COLO668 (cell line): ENCODE measurements around the gene SSX4.
"Not testable (repeated sequence)": the region's sequence is repeated elsewhere in the genome, so short reads cannot be mapped to it uniquely, and the experiment has no call there.

Experiments
- DNase-seq: peaks from one replicate; lab custom pipeline; 2025; ENCODE audit not compliant: unreplicated experiment; lab: John Stamatoyannopoulos, UW

The SSX4 gene

GRCh38 chrX:48383239-48383638 is at the start of gene SSX4:
SSX4 (plus strand) TSS chrX:48383539; CDS start chrX:48384054, 515 bp downstream.
- DNase-seq: not testable (repeated sequence)

GRCh38 chrX:48346059-48346458 is 37.3 kb upstream of the SSX4 start:
- DNase-seq: not testable (repeated sequence)

- DNase-seq: not testable (repeated sequence)
These were observed 26.8 kb upstream of the SSX4 start, which contains the start of gene SSX3 for GRCh38 chrX:48356315-48357094. SSX3 (minus strand) TSS chrX:48356703; CDS start chrX:48355249, 1,454 bp downstream.

- no peak for DNase-seq
These were observed 25.7 kb upstream of the SSX4 start for GRCh38 chrX:48357681-48358080.

GRCh38 chrX:48359281-48359680 is 24.1 kb upstream of the SSX4 start:
- DNase-seq: not testable (repeated sequence)

- not testable (repeated sequence) for DNase-seq
These were observed 15.5 kb upstream of the SSX4 start for GRCh38 chrX:48367717-48368408.

GRCh38 chrX:48370408-48370807 is 12.9 kb upstream of the SSX4 start:
- DNase-seq: not testable (repeated sequence)

- DNase-seq: not testable (repeated sequence)
These were observed 13.6 kb downstream of the SSX4 start for GRCh38 chrX:48396931-48397330.

- not testable (repeated sequence) for DNase-seq
These were observed 14.5 kb downstream of the SSX4 start for GRCh38 chrX:48397825-48398224.

- DNase-seq: not testable (repeated sequence)
These were observed 28.5 kb downstream of the SSX4 start, which contains the start of gene SSX4B for GRCh38 chrX:48411860-48412259. SSX4B (minus strand) TSS chrX:48411960; CDS start chrX:48411372, 588 bp downstream.

GRCh38 chrX:48427027-48427716 is 43.8 kb downstream of the SSX4 start:
- DNase-seq: not testable (repeated sequence)

GRCh38 chrX:48429606-48430005 is 46.3 kb downstream of the SSX4 start:
- DNase-seq: not testable (repeated sequence)

- not testable (repeated sequence) for DNase-seq
These were observed 46.8 kb downstream of the SSX4 start for GRCh38 chrX:48430166-48430565.

GRCh38 chrX:48433713-48434112 is 50.4 kb downstream of the SSX4 start:
- not testable (repeated sequence) for DNase-seq
